Right lobe of liver (tissue), 4 donors: ENCODE results near the gene LARP1B.

Experiments used
- CTCF ChIP-seq, 4 donors: fragments of 200-600 bp in 3 of 4; fragments of 450-650 bp in 1 of 4; IDR thresholded peaks; one replicate each; pipeline versions ENCODE4 v1.5.1 to v1.8.0; 2016 to 2022; ENCODE audit warnings: antibody characterized with exemption in 4 of 4, mild to moderate bottlenecking in 2 of 4
- POLR2A ChIP-seq: fragments of 450-650 bp; IDR thresholded peaks from one replicate; pipeline ENCODE4 v1.6.1; 2017; ENCODE audit warnings: antibody characterized with exemption, mild to moderate bottlenecking
- donor health status: DM: no; HTN: no; CAD: no.
- donor health status: DM: no; HTN: no; CAD: no.
- donor health status: DM: no; HTN: yes; CAD: no.

GRCh38 chr4:128177498-128177897 is 116.4 kb downstream of the LARP1B start:
- no peak for TF ChIP-seq CTCF (IDR thresholded peaks at IDR 0.05)
- TF ChIP-seq POLR2A, result no peak
